ENCODE measurements around the gene PPP2R2B.

PPP2R2B gene

GRCh38 chr5:146789712-146790653 lies 88.6 kb downstream of the PPP2R2B start:
- Histone ChIP-seq H2AFZ (ENCODE audit: insufficient read depth, low read length, poor library complexity) (no peak overlapping the region), H3K4me3 (ENCODE audit: low read depth, low read length) (no peak overlapping the region), H3K9ac (ENCODE audit: low read length) (peak overlapping the region; percentile 33), H4K91ac (ENCODE audit: low read depth, low read length) (no peak overlapping the region), H3K36me3 (ENCODE audit: control insufficient read depth in 1 of 2, insufficient read depth in 2 of 2, low read length in 2 of 2) (no peaks in the 10 kb centered on the region), H3K4me1 (ENCODE audit: control insufficient read depth in 1 of 2, insufficient read depth in 2 of 2, low read length in 2 of 2) (no peaks in the 10 kb centered on the region), H2BK5ac (ENCODE audit: low read depth, low read length, poor library complexity) (no peak overlapping the region), H3K27me3 (ENCODE audit: insufficient read depth, low read length) (no peaks in the 10 kb centered on the region), H3K9me3 (ENCODE audit: insufficient read depth, low read depth, low read length) (no peaks in the 10 kb centered on the region), H3K4me2 (ENCODE audit: low read length) (no peak overlapping the region), H3K14ac (ENCODE audit: low read length) (no peak overlapping the region), H4K12ac (ENCODE audit: low read depth, low read length) (no peak overlapping the region), H2BK120ac (ENCODE audit: insufficient read depth, low read length, poor library complexity) (no peak overlapping the region), H3K27ac (ENCODE audit: low read depth, low read length) (no peak overlapping the region), H3K79me2 (ENCODE audit: control insufficient read depth, insufficient read depth, low read length, poor library complexity) (no peaks in the 10 kb centered on the region), H3K18ac (ENCODE audit: low read length) (no peak overlapping the region), H3K79me1 (ENCODE audit: low read length) (no peaks in the 10 kb centered on the region), H4K8ac (ENCODE audit: low read depth, low read length) (no peak overlapping the region), H2AK5ac (ENCODE audit: low read length) (no peak overlapping the region), H3K4ac (ENCODE audit: low read depth, low read length) (no peak overlapping the region), H2BK12ac (ENCODE audit: low read length) (no peak overlapping the region), H3K23ac (ENCODE audit: low read length) (no peak overlapping the region)
- WGBS (ENCODE audit: extremely low coverage, insufficient coverage, insufficient read length): no CpG with 5 or more reads among the region's 6 CpGs
- no peak for DNase-seq

GRCh38 chr5:146788898-146789297 lies 89.7 kb downstream of the PPP2R2B start:
- H3K4me1 ChIP-seq (ENCODE audit: control insufficient read depth in 1 of 2, insufficient read depth in 2 of 2, low read length in 2 of 2): no peaks in the 10 kb centered on the region
- DNase-seq: no peak
- no CpG with 5 or more reads among the region's 2 CpGs for WGBS (ENCODE audit: extremely low coverage, insufficient coverage, insufficient read length)

GRCh38 chr5:146785065-146785464 lies 93.5 kb downstream of the PPP2R2B start:
- H3K27me3 ChIP-seq (ENCODE audit: insufficient read depth, low read length): no peaks in the 10 kb centered on the region
- no peak overlapping the region for H3K4me3 ChIP-seq (ENCODE audit: low read depth, low read length)
- no peaks in the 10 kb centered on the region for H3K9me3 ChIP-seq (ENCODE audit: insufficient read depth, low read depth, low read length)
- no peak overlapping the region for H2AK5ac ChIP-seq (ENCODE audit: low read length)
- no peak overlapping the region for H2AFZ ChIP-seq (ENCODE audit: insufficient read depth, low read length, poor library complexity)
- no peak overlapping the region for H3K23ac ChIP-seq (ENCODE audit: low read length)
- no peak overlapping the region for H4K8ac ChIP-seq (ENCODE audit: low read depth, low read length)
- H3K36me3 ChIP-seq (ENCODE audit: control insufficient read depth in 1 of 2, insufficient read depth in 2 of 2, low read length in 2 of 2): no peaks in the 10 kb centered on the region
- H3K4me1 ChIP-seq (ENCODE audit: control insufficient read depth in 1 of 2, insufficient read depth in 2 of 2, low read length in 2 of 2): no peaks in the 10 kb centered on the region
- H2BK5ac ChIP-seq (ENCODE audit: low read depth, low read length, poor library complexity): no peak overlapping the region
- H3K9ac ChIP-seq (ENCODE audit: low read length): no peak overlapping the region
- H3K79me1 ChIP-seq (ENCODE audit: low read length): no peaks in the 10 kb centered on the region
- no peak overlapping the region for H4K91ac ChIP-seq (ENCODE audit: low read depth, low read length)
- WGBS (ENCODE audit: extremely low coverage, insufficient coverage, insufficient read length): no CpG with 5 or more reads among the region's 3 CpGs
- H3K27ac ChIP-seq (ENCODE audit: low read depth, low read length): no peak overlapping the region
- H3K79me2 ChIP-seq (ENCODE audit: control insufficient read depth, insufficient read depth, low read length, poor library complexity): no peaks in the 10 kb centered on the region
- no peak overlapping the region for H4K12ac ChIP-seq (ENCODE audit: low read depth, low read length)
- H2BK12ac ChIP-seq (ENCODE audit: low read length): no peak overlapping the region
- H3K4ac ChIP-seq (ENCODE audit: low read depth, low read length): no peak overlapping the region
- no peak for DNase-seq
- H3K4me2 ChIP-seq (ENCODE audit: low read length): no peak overlapping the region
- H2BK120ac ChIP-seq (ENCODE audit: insufficient read depth, low read length, poor library complexity): no peak overlapping the region
- H3K14ac ChIP-seq (ENCODE audit: low read length): no peak overlapping the region
- no peak overlapping the region for H3K18ac ChIP-seq (ENCODE audit: low read length)

More at GRCh38 chr5:146788898-146789297, 89.7 kb downstream of the PPP2R2B start:
- Histone ChIP-seq H2BK12ac (ENCODE audit: low read length) (no peak overlapping the region), H3K9ac (ENCODE audit: low read length) (no peak overlapping the region), H3K4me3 (ENCODE audit: low read depth, low read length) (no peak overlapping the region), H3K18ac (ENCODE audit: low read length) (no peak overlapping the region), H4K8ac (ENCODE audit: low read depth, low read length) (no peak overlapping the region), H3K4ac (ENCODE audit: low read depth, low read length) (no peak overlapping the region), H2BK120ac (ENCODE audit: insufficient read depth, low read length, poor library complexity) (no peak overlapping the region), H3K79me2 (ENCODE audit: control insufficient read depth, insufficient read depth, low read length, poor library complexity) (no peaks in the 10 kb centered on the region), H3K9me3 (ENCODE audit: insufficient read depth, low read depth, low read length) (no peaks in the 10 kb centered on the region), H3K4me2 (ENCODE audit: low read length) (no peak overlapping the region), H3K79me1 (ENCODE audit: low read length) (no peaks in the 10 kb centered on the region), H3K27ac (ENCODE audit: low read depth, low read length) (no peak overlapping the region), H4K91ac (ENCODE audit: low read depth, low read length) (no peak overlapping the region), H3K23ac (ENCODE audit: low read length) (no peak overlapping the region), H4K12ac (ENCODE audit: low read depth, low read length) (no peak overlapping the region), H3K27me3 (ENCODE audit: insufficient read depth, low read length) (no peaks in the 10 kb centered on the region), H3K14ac (ENCODE audit: low read length) (no peak overlapping the region), H2AK5ac (ENCODE audit: low read length) (no peak overlapping the region), H2AFZ (ENCODE audit: insufficient read depth, low read length, poor library complexity) (no peak overlapping the region), H3K36me3 (ENCODE audit: control insufficient read depth in 1 of 2, insufficient read depth in 2 of 2, low read length in 2 of 2) (no peaks in the 10 kb centered on the region), H2BK5ac (ENCODE audit: low read depth, low read length, poor library complexity) (no peak overlapping the region)

- Histone ChIP-seq H3K4me3 (ENCODE audit: low read depth, low read length) (no peak overlapping the region), H3K79me2 (ENCODE audit: control insufficient read depth, insufficient read depth, low read length, poor library complexity) (no peaks in the 10 kb centered on the region), H3K79me1 (ENCODE audit: low read length) (no peaks in the 10 kb centered on the region), H3K4ac (ENCODE audit: low read depth, low read length) (no peak overlapping the region), H3K9ac (ENCODE audit: low read length) (no peak overlapping the region), H2BK5ac (ENCODE audit: low read depth, low read length, poor library complexity) (no peak overlapping the region), H3K27me3 (ENCODE audit: insufficient read depth, low read length) (no peaks in the 10 kb centered on the region), H3K27ac (ENCODE audit: low read depth, low read length) (no peak overlapping the region), H4K91ac (ENCODE audit: low read depth, low read length) (no peak overlapping the region), H3K18ac (ENCODE audit: low read length) (no peak overlapping the region), H3K4me2 (ENCODE audit: low read length) (no peak overlapping the region), H2BK120ac (ENCODE audit: insufficient read depth, low read length, poor library complexity) (no peak overlapping the region), H3K14ac (ENCODE audit: low read length) (no peak overlapping the region), H2BK12ac (ENCODE audit: low read length) (no peak overlapping the region), H2AK5ac (ENCODE audit: low read length) (no peak overlapping the region), H3K23ac (ENCODE audit: low read length) (no peak overlapping the region), H3K36me3 (ENCODE audit: control insufficient read depth in 1 of 2, insufficient read depth in 2 of 2, low read length in 2 of 2) (no peaks in the 10 kb centered on the region), H4K8ac (ENCODE audit: low read depth, low read length) (no peak overlapping the region), H4K12ac (ENCODE audit: low read depth, low read length) (no peak overlapping the region), H3K4me1 (ENCODE audit: control insufficient read depth in 1 of 2, insufficient read depth in 2 of 2, low read length in 2 of 2) (no peaks in the 10 kb centered on the region), H3K9me3 (ENCODE audit: insufficient read depth, low read depth, low read length) (no peaks in the 10 kb centered on the region), H2AFZ (ENCODE audit: insufficient read depth, low read length, poor library complexity) (no peak overlapping the region)
- no CpG with 5 or more reads among the region's 2 CpGs for WGBS (ENCODE audit: extremely low coverage, insufficient coverage, insufficient read length)
- DNase-seq: no peak
These were observed 97.4 kb downstream of the PPP2R2B start for GRCh38 chr5:146781157-146781556.

All from trophoblast cell (in vitro differentiated cells and primary cell).